Erythroblast (primary cell): ENCODE results near the gene TMOD1.

Source experiments
- DNase-seq, 2 experiments: peaks; one replicate each; lab custom pipeline; 2025; lab: John Stamatoyannopoulos, UW
- GATA1 ChIP-seq: IDR thresholded peaks from 2 replicates; pipeline ENCODE4 v1.6.1; 2011; ENCODE audit warnings: low read depth, mild to moderate bottlenecking, control low read depth, low read length, moderate library complexity
- POLR2A ChIP-seq: IDR thresholded peaks from 2 replicates; pipeline ENCODE4 v1.6.1; 2011; ENCODE audit warnings: mild to moderate bottlenecking, low read length

The TMOD1 gene

GRCh38 chr9:97555164-97555563 lies 53.7 kb downstream of the TMOD1 start:
- DNase-seq: no peak
- TF ChIP-seq GATA1 (no peak), POLR2A (no peak)

- no peak for TF ChIP-seq POLR2A
- DNase-seq: no peak
Observed at GRCh38 chr9:97556036-97556720, 54.7 kb downstream of the TMOD1 start.

GRCh38 chr9:97556721-97557605 lies 55.5 kb downstream of the TMOD1 start:
- TF ChIP-seq POLR2A: no peak
- TF ChIP-seq GATA1: no peak
- no peak for DNase-seq

GRCh38 chr9:97557606-97558095 lies 56.2 kb downstream of the TMOD1 start:
- no peak for DNase-seq
- TF ChIP-seq GATA1 (no peak), POLR2A (no peak)

GRCh38 chr9:97558701-97559101 lies 57.2 kb downstream of the TMOD1 start:
- TF ChIP-seq POLR2A (no peak), GATA1 (no peak)

GRCh38 chr9:97559111-97559514 lies 57.6 kb downstream of the TMOD1 start:
- TF ChIP-seq GATA1 (no peak), POLR2A (no peak)
- DNase-seq: no peak

More at GRCh38 chr9:97558701-97559101, 57.2 kb downstream of the TMOD1 start:
- no peak for DNase-seq

- TF ChIP-seq POLR2A: no peak
- no peak for TF ChIP-seq GATA1
Observed at GRCh38 chr9:97560154-97560553, 58.7 kb downstream of the TMOD1 start.

GRCh38 chr9:97560851-97561250 lies 59.4 kb downstream of the TMOD1 start:
- no peak for TF ChIP-seq POLR2A
- TF ChIP-seq GATA1: no peak
- DNase-seq: no peak

More at GRCh38 chr9:97560154-97560553, 58.7 kb downstream of the TMOD1 start:
- DNase-seq: no peak

GRCh38 chr9:97561501-97561900 lies 60.0 kb downstream of the TMOD1 start:
- DNase-seq: no peak
- TF ChIP-seq POLR2A: no peak
- TF ChIP-seq GATA1: no peak

GRCh38 chr9:97562542-97562941 lies 61.1 kb downstream of the TMOD1 start:
- no peak for TF ChIP-seq GATA1
- no peak for TF ChIP-seq POLR2A
- no peak for DNase-seq

GRCh38 chr9:97563458-97564135 lies 62.1 kb downstream of the TMOD1 start:
- TF ChIP-seq GATA1 (no peak), POLR2A (no peak)
- DNase-seq: no peak

GRCh38 chr9:97564291-97565175 lies 63.1 kb downstream of the TMOD1 start:
- DNase-seq: peak; percentile 76 to 87
- no peak for TF ChIP-seq GATA1
- no peak for TF ChIP-seq POLR2A

- TF ChIP-seq GATA1: no peak
- TF ChIP-seq POLR2A: no peak
Observed at GRCh38 chr9:97565262-97565661, 63.8 kb downstream of the TMOD1 start.

More at GRCh38 chr9:97565262-97565661, 63.8 kb downstream of the TMOD1 start:
- DNase-seq: no peak
